Mesenchymal stem cell (in vitro differentiated cells and primary cell): ENCODE data around the gene P2RX3.
"Not testable (repeated sequence)": the region's sequence is repeated elsewhere in the genome, so short reads cannot be mapped to it uniquely, and the experiment has no call there.

Experiments
- DNase-seq: peaks from one replicate; pipeline ENCODE4 v3.0.0-alpha.2; 2013
- H2AFZ ChIP-seq: one replicate; pipeline ENCODE4 v1.6.1; 2013; ENCODE audit warnings: low read depth, mild to moderate bottlenecking, control low read depth, inconsistent platforms, low read length, moderate library complexity
- H2AK5ac ChIP-seq: 2 replicates; pipeline ENCODE4 v1.6.1; 2013; ENCODE audit warnings: low read length, moderate library complexity, mild to moderate bottlenecking, inconsistent platforms; ENCODE audit not compliant: severe bottlenecking
- H2BK120ac ChIP-seq: one replicate; pipeline ENCODE4 v1.6.1; 2013; ENCODE audit warnings: low read depth, mild to moderate bottlenecking, inconsistent platforms, low read length, moderate library complexity
- H2BK12ac ChIP-seq, 2 experiments: one replicate each; pipeline ENCODE4 v1.6.1; 2013; ENCODE audit warnings: inconsistent platforms in 2 of 2, low read length in 2 of 2, mild to moderate bottlenecking in 2 of 2, moderate library complexity in 2 of 2, control low read depth in 1 of 2
- H2BK15ac ChIP-seq: one replicate; pipeline ENCODE4 v1.6.1; 2013; ENCODE audit warnings: mild to moderate bottlenecking, low read depth, inconsistent platforms; ENCODE audit not compliant: poor library complexity, severe bottlenecking
- H2BK5ac ChIP-seq: 2 replicates; pipeline ENCODE4 v1.6.1; 2013; ENCODE audit warnings: low read depth, mild to moderate bottlenecking, low read length, control low read depth, inconsistent platforms; ENCODE audit not compliant: poor library complexity, severe bottlenecking
- H3K14ac ChIP-seq, 2 experiments: one replicate each; pipeline ENCODE4 v1.6.1; 2013; ENCODE audit warnings: inconsistent platforms in 2 of 2, low read length in 2 of 2, control low read depth in 1 of 2, mild to moderate bottlenecking in 1 of 2, moderate library complexity in 1 of 2
- H3K18ac ChIP-seq, 2 experiments: one replicate each; pipeline ENCODE4 v1.6.1; 2013; ENCODE audit warnings: inconsistent platforms in 2 of 2, low read length in 2 of 2, control low read depth in 1 of 2, low read depth in 1 of 2, mild to moderate bottlenecking in 1 of 2
- H3K23ac ChIP-seq, 2 experiments: one replicate each; pipeline ENCODE4 v1.6.1; 2013; ENCODE audit warnings: inconsistent platforms in 2 of 2, low read length in 2 of 2, mild to moderate bottlenecking in 2 of 2, moderate library complexity in 2 of 2, control low read depth in 1 of 2
- H3K27ac ChIP-seq: 2 replicates; pipeline ENCODE4 v1.5.1; 2013; ENCODE audit warnings: mild to moderate bottlenecking, moderate library complexity, low read length, control low read depth, inconsistent platforms; ENCODE audit not compliant: poor library complexity, severe bottlenecking
- H3K27me3 ChIP-seq, 2 experiments: 2 replicates each; pipeline versions ENCODE4 v1.6.1 to v1.7.0; 2013; ENCODE audit warnings: low read length in 2 of 2, mild to moderate bottlenecking in 2 of 2, moderate library complexity in 2 of 2, control low read depth in 1 of 2, inconsistent platforms in 1 of 2; ENCODE audit not compliant: control insufficient read depth in 1 of 2, insufficient read depth in 1 of 2
- H3K36me3 ChIP-seq, 2 experiments: 2 replicates each; pipeline versions ENCODE4 v1.6.1 to v1.7.0; 2013; ENCODE audit warnings: low read length in 2 of 2, control low read depth in 1 of 2, inconsistent platforms in 1 of 2, low read depth in 1 of 2, mild to moderate bottlenecking in 1 of 2; ENCODE audit not compliant: insufficient read depth in 2 of 2, control insufficient read depth in 1 of 2
- H3K4ac ChIP-seq, 2 experiments: one replicate each; pipeline ENCODE4 v1.6.1; 2013; ENCODE audit warnings: inconsistent platforms in 2 of 2, low read length in 2 of 2, mild to moderate bottlenecking in 2 of 2, moderate library complexity in 2 of 2, control low read depth in 1 of 2, low read depth in 1 of 2
- H3K4me1 ChIP-seq: 2 replicates; pipeline ENCODE4 v1.6.1; 2013; ENCODE audit warnings: low read depth, low read length, control low read depth; ENCODE audit not compliant: control insufficient read depth, insufficient read depth
- H3K4me2 ChIP-seq: 2 replicates; pipeline ENCODE4 v1.6.1; 2013; ENCODE audit warnings: low read length, mild to moderate bottlenecking, inconsistent platforms; ENCODE audit not compliant: poor library complexity, severe bottlenecking
- H3K4me3 ChIP-seq, 2 experiments: 2 replicates each; pipeline versions ENCODE4 v1.5.1 to v1.7.0; 2013; ENCODE audit warnings: low read length in 2 of 2, mild to moderate bottlenecking in 2 of 2, control low read depth in 1 of 2, low read depth in 1 of 2; ENCODE audit not compliant: insufficient read depth in 1 of 2
- H3K79me1 ChIP-seq: replicated peaks from 2 replicates; pipeline ENCODE4 v1.6.1; 2013; ENCODE audit warnings: mild to moderate bottlenecking, control low read depth, low read length, inconsistent platforms; ENCODE audit not compliant: poor library complexity, severe bottlenecking
- H3K9ac ChIP-seq: 2 replicates; pipeline ENCODE4 v1.7.0; 2013; ENCODE audit warnings: mild to moderate bottlenecking, low read length, moderate library complexity
- H3K9me3 ChIP-seq: 2 replicates; pipeline ENCODE4 v1.7.0; 2013; ENCODE audit warnings: mild to moderate bottlenecking, low read length; ENCODE audit not compliant: control insufficient read depth
- H4K8ac ChIP-seq: one replicate; pipeline ENCODE4 v1.6.1; 2013; ENCODE audit warnings: inconsistent platforms, mild to moderate bottlenecking, low read length, moderate library complexity
- H4K91ac ChIP-seq: one replicate; pipeline ENCODE4 v1.6.1; 2013; ENCODE audit warnings: mild to moderate bottlenecking, low read length, inconsistent platforms
- WGBS: methylation state at CpG from one replicate; pipeline ENCODE4 v1.1.7; 2013; ENCODE audit warnings: mixed read lengths; 5-methylcytosine and 5-hydroxymethylcytosine counted together

The P2RX3 gene

DNA sequence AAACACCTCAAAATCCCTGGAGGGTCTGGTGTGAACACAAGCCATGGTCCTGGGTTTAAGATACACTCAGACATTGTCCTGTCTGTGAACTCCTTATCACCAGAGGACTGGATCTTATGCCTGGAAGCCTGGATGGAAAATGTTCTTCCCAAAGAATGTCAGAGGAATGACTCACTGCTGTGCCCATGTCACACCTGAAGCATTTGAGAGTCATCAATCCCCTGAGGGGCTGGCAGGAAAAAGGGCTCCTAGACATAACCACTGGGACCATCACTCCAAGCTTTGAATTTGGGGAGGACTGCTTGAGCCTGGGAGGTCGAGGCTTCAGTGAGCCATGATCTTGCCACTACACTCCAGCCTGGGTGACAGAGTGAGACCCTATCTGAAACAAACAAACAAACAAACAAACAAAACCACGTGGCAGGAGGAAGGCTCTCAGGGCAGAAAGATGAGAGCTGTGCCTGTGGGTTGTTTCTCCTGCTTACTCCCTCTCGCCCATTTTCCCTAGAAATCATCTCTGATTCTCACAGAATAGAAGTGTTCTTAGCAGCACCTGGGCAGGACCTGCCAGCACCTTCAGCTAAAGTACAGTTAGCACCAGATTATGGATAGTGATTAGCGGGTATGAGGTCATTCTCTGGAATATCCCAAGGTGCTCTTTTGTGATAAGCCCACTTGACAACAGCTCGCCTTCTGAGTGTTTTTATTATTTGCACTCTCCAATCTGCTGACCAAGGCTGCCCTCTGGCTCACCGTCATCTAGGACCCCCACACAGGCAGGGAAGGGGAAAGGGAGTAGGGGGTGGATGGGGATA is 64.2 kb downstream of the P2RX3 start:
- no peak overlapping the region for H2AFZ ChIP-seq
- H3K14ac ChIP-seq = no peak overlapping the region
- H3K27me3 ChIP-seq = peaks cover 0 to 22% of the 10 kb centered on the region in 2 experiments
- peaks cover 16% of the 10 kb centered on the region for H3K4me1 ChIP-seq
- no peak overlapping the region for H3K9ac ChIP-seq
- H2BK120ac ChIP-seq = no peak overlapping the region
- H3K23ac ChIP-seq = no peak overlapping the region
- no peak overlapping the region for H2BK15ac ChIP-seq
- no peak overlapping the region for H2BK12ac ChIP-seq
- H2AK5ac ChIP-seq = no peak overlapping the region
- no peak overlapping the region for H3K4ac ChIP-seq
- no peak overlapping the region for H2BK5ac ChIP-seq
- DNase-seq = no peak
- no peak overlapping the region for H4K91ac ChIP-seq
- no peaks in the 10 kb centered on the region for H3K9me3 ChIP-seq
- no peak overlapping the region for H3K18ac ChIP-seq
- no peak overlapping the region for H3K4me3 ChIP-seq
- no peaks in the 10 kb centered on the region for H3K79me1 ChIP-seq
- H3K4me2 ChIP-seq = no peak overlapping the region
- H4K8ac ChIP-seq = no peak overlapping the region
- H3K27ac ChIP-seq = no peak overlapping the region
- H3K36me3 ChIP-seq = peaks cover 3 to 38% of the 10 kb centered on the region in 2 experiments
- WGBS = 64% methylated on average over 6 of the region's 6 CpGs

DNA sequence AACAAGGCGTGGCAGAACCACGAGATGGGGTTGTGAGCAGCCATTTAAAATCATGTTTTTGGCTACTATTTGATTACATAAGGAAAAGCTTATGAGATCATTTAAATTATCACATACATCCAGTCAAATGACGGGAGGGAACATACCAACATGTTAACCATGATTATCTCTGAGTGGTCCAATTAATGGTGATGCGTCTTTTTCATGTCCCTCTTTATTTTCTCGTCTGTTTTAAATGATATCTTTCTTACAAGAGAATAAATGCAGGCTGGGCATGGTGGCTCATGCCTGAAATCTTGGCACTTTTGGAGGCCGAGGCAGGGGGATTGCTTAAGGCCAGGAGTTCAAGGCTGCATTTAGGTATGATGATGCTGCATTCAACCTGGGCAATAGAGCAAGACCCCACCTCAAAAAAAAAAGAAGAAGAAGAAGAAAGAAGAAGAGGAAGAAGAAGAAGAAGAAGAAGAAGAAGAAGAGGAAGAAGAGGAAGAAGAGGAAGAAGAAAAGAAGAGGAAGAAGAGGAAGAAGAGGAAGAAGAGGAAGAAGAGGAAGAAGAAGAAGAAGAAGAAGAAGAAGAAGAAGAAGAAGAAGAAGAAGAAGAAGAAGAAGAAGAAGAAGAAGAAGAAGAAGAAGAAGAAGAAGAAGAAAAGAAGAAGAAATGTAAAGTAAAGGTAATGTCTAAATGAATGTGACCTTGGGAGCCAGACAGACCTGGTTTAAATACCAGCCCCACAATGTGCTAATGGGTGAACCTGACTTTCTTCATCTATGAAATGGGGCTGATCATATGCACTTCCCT is 65.0 kb downstream of the P2RX3 start:
- H4K8ac ChIP-seq, H3K14ac ChIP-seq, H3K4ac ChIP-seq, H2BK120ac ChIP-seq, H4K91ac ChIP-seq, H2BK5ac ChIP-seq, H3K9me3 ChIP-seq, H3K79me1 ChIP-seq, H2AFZ ChIP-seq, H3K18ac ChIP-seq, H2AK5ac ChIP-seq, H3K4me2 ChIP-seq, H3K4me3 ChIP-seq, H2BK15ac ChIP-seq, H3K9ac ChIP-seq, H2BK12ac ChIP-seq, H3K27ac ChIP-seq, DNase-seq, H3K23ac ChIP-seq: not testable (repeated sequence)
- Histone ChIP-seq H3K36me3 (peaks cover 3 to 46% of the 10 kb centered on the region in 2 experiments), H3K27me3 (peaks cover 0 to 14% of the 10 kb centered on the region in 2 experiments), H3K4me1 (peaks cover 16% of the 10 kb centered on the region)
- WGBS = 88% methylated on average over 3 of the region's 6 CpGs

DNA sequence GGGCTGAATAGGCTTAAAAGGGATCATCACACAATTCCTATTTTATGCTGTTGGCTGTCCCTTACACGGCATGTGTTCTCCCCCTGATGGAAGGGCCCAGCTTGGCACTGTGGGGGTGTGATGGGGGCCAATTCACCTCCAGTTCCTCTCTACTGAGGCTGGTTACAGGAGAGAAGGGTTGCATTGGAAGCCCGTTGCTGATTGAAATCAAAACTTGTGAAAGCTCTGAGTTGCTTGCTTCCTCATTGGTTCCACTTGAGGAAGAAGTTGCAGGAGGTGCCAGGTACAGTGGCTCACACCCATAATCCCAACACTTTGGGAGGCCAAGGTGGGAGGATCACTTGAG is 65.6 kb downstream of the P2RX3 start:
- H3K36me3 ChIP-seq = peaks cover 6 to 52% of the 10 kb centered on the region in 2 experiments
- H3K4me3 ChIP-seq = no peak overlapping the region
- no peak overlapping the region for H3K23ac ChIP-seq
- no peak overlapping the region for H3K4me2 ChIP-seq
- no peak for DNase-seq
- H2BK5ac ChIP-seq = no peak overlapping the region
- no peaks in the 10 kb centered on the region for H3K79me1 ChIP-seq
- H2AFZ ChIP-seq = no peak overlapping the region
- H3K14ac ChIP-seq = no peak overlapping the region
- H3K27me3 ChIP-seq = peaks cover 0 to 8% of the 10 kb centered on the region in 2 experiments
- H3K9ac ChIP-seq = no peak overlapping the region
- H4K91ac ChIP-seq = no peak overlapping the region
- H2BK15ac ChIP-seq = no peak overlapping the region
- H3K18ac ChIP-seq = no peak overlapping the region
- peaks cover 16% of the 10 kb centered on the region for H3K4me1 ChIP-seq
- no peak overlapping the region for H2BK120ac ChIP-seq
- WGBS = 90% methylated on average over 2 of the region's 2 CpGs
- H4K8ac ChIP-seq = no peak overlapping the region
- H3K4ac ChIP-seq = no peak overlapping the region
- no peaks in the 10 kb centered on the region for H3K9me3 ChIP-seq
- no peak overlapping the region for H3K27ac ChIP-seq
- no peak overlapping the region for H2BK12ac ChIP-seq
- H2AK5ac ChIP-seq = no peak overlapping the region

DNA sequence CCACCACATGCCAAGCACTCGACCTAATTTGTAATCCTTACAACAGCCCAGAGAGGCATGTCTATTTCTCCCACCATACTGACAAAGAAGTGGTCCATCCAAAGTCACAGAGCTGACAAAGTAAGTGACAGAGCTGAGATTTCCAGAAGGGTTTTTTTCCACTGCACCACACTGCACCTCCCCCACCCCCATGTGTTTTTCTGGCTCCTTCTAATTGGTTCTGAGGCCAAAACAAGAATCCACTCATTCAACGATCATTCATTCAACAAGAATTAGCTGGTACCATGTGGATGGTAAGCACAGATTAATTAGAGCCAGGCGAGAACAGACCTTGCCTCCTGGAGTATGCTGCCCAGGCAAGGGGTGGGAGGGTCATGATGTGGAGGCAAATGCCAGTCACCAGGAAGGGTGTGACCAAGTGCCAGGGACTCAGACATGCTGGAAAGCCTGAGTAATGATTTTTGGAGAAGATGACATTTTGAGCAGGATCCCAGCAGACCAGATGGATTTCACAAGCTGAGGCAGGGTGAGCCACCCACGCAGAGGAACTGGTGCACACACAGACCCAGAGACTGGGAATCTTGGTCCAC is 67.2 kb downstream of the P2RX3 start:
- Histone ChIP-seq H3K9ac (peak overlapping the region; percentile 28), H3K14ac (no peak overlapping the region), H2BK12ac (no peak overlapping the region), H2BK120ac (no peak overlapping the region), H4K91ac (no peak overlapping the region), H3K36me3 (peaks cover 17 to 68% of the 10 kb centered on the region in 2 experiments), H3K4me3 (peak overlapping the region in 1 of 2 experiments; percentile 20), H3K23ac (no peak overlapping the region), H2BK15ac (no peak overlapping the region), H2BK5ac (no peak overlapping the region), H3K27ac (no peak overlapping the region), H3K4ac (no peak overlapping the region), H3K79me1 (no peaks in the 10 kb centered on the region), H4K8ac (no peak overlapping the region), H3K18ac (no peak overlapping the region), H3K9me3 (no peaks in the 10 kb centered on the region), H3K27me3 (no peaks in the 10 kb centered on the region), H2AFZ (no peak overlapping the region), H3K4me1 (peaks cover 20% of the 10 kb centered on the region), H2AK5ac (no peak overlapping the region), H3K4me2 (no peak overlapping the region)
- 94% methylated on average over 4 of the region's 4 CpGs for WGBS
- DNase-seq = no peak
